HepG2 (cell line): ENCODE results near the gene GADD45A. TPM values are rescaled to one million over a fixed set of nuclear protein-coding genes. Genes with fewer than 3 reads are reported as not detected.
A peak's percentile ranks its signal among the peaks of the same experiment; 100 is the strongest.

Experiments
- CREB3 ChIP-seq: sonication (generic); formaldehyde crosslinking; IDR thresholded peaks from 2 replicates; pipeline ENCODE4 v1.5.0; 2020; ENCODE audit warnings: missing genetic modification reagents
- EEA1 ChIP-seq: sonication (generic); formaldehyde crosslinking; IDR thresholded peaks from 2 replicates; pipeline ENCODE4 v1.5.1; 2020; ENCODE audit warnings: mild to moderate bottlenecking, missing genetic modification reagents, borderline replicate concordance
- FUBP1 ChIP-seq: sonication (generic); formaldehyde crosslinking; IDR thresholded peaks from 2 replicates; pipeline ENCODE4 v1.5.1; 2020; ENCODE audit warnings: missing genetic modification reagents, mild to moderate bottlenecking, borderline replicate concordance
- HOXA3 ChIP-seq: sonication (generic); formaldehyde crosslinking; IDR thresholded peaks from 2 replicates; pipeline ENCODE4 v1.5.0; 2020; ENCODE audit warnings: missing genetic modification reagents
- KLF16 ChIP-seq, 2 experiments: sonication (generic) in 1 of 2; formaldehyde crosslinking in 1 of 2; IDR thresholded peaks; 2 replicates each; pipeline versions ENCODE4 v1.6.1 to v1.8.0; 2016 to 2023; ENCODE audit warnings: missing genetic modification reagents in 2 of 2, missing compliant biosample characterization in 1 of 2
- MATR3 ChIP-seq: sonication (generic); formaldehyde crosslinking; IDR thresholded peaks from 2 replicates; pipeline ENCODE4 v1.4.0; 2020; ENCODE audit warnings: missing genetic modification reagents
- MLX ChIP-seq: IDR thresholded peaks from 2 replicates; pipeline ENCODE4 v1.6.1; 2016
- MTF1 ChIP-seq: sonication (generic); formaldehyde crosslinking; IDR thresholded peaks from 2 replicates; pipeline ENCODE4 v1.5.0; 2020; ENCODE audit warnings: missing genetic modification reagents
- MXD3 ChIP-seq: IDR thresholded peaks from 2 replicates; pipeline ENCODE4 v1.6.1; 2016; ENCODE audit warnings: mild to moderate bottlenecking, missing biosample characterization, missing genetic modification reagents
- POGZ ChIP-seq: sonication (generic); formaldehyde crosslinking; IDR thresholded peaks from 2 replicates; pipeline ENCODE4 v1.4.0; 2020; ENCODE audit warnings: mild to moderate bottlenecking, missing genetic modification reagents
- POLR2A ChIP-seq, 2 experiments: IDR thresholded peaks; 2 replicates each; pipeline ENCODE4 v1.6.1; 2011; ENCODE audit warnings: low read depth in 2 of 2, low read length in 2 of 2, mild to moderate bottlenecking in 1 of 2, moderate library complexity in 1 of 2; ENCODE audit not compliant: insufficient read depth in 1 of 2
- PPARG ChIP-seq: conservative IDR thresholded peaks from 2 replicates; pipeline ENCODE4 v1.6.1; 2016; ENCODE audit warnings: missing biosample characterization, missing genetic modification reagents
- SOX5 ChIP-seq: IDR thresholded peaks from 2 replicates; pipeline ENCODE4 v1.6.1; 2016; ENCODE audit warnings: borderline replicate concordance
- TARDBP ChIP-seq: sonication (generic); formaldehyde crosslinking; IDR thresholded peaks from 2 replicates; pipeline ENCODE4 v1.8.0; 2022; ENCODE audit warnings: mild to moderate bottlenecking, missing genetic modification reagents
- ZKSCAN5 ChIP-seq: sonication (generic); formaldehyde crosslinking; IDR thresholded peaks from 2 replicates; pipeline ENCODE4 v1.5.1; 2020; ENCODE audit warnings: mild to moderate bottlenecking, missing genetic modification reagents
- ZMYM3 ChIP-seq: sonication (generic); formaldehyde crosslinking; IDR thresholded peaks from 2 replicates; pipeline ENCODE4 v1.5.1; 2020; ENCODE audit warnings: mild to moderate bottlenecking, missing genetic modification reagents
- ZNF317 ChIP-seq: sonication (generic); formaldehyde crosslinking; IDR thresholded peaks from 2 replicates; pipeline ENCODE4 v1.5.0; 2020; ENCODE audit warnings: mild to moderate bottlenecking, missing genetic modification reagents
- ZNF460 ChIP-seq: sonication (generic); formaldehyde crosslinking; IDR thresholded peaks from 2 replicates; pipeline ENCODE4 v1.5.1; 2020; ENCODE audit warnings: missing genetic modification reagents, mild to moderate bottlenecking, borderline replicate concordance
- ZNF570 ChIP-seq: sonication (generic); formaldehyde crosslinking; IDR thresholded peaks from 2 replicates; pipeline ENCODE4 v1.4.0; 2020; ENCODE audit warnings: mild to moderate bottlenecking, missing genetic modification reagents, borderline replicate concordance
- ZNF7 ChIP-seq: IDR thresholded peaks from 2 replicates; pipeline ENCODE4 v1.6.1; 2016; ENCODE audit warnings: missing biosample characterization, missing genetic modification reagents
- ZNF777 ChIP-seq: sonication (generic); formaldehyde crosslinking; IDR thresholded peaks from 2 replicates; pipeline ENCODE4 v1.4.0; 2020; ENCODE audit warnings: missing genetic modification reagents
- ZNF83 ChIP-seq: sonication (generic); formaldehyde crosslinking; IDR thresholded peaks from 2 replicates; pipeline ENCODE4 v1.4.0; 2020; ENCODE audit warnings: missing genetic modification reagents, mild to moderate bottlenecking, borderline replicate concordance
- ZZZ3 ChIP-seq: sonication (generic); formaldehyde crosslinking; IDR thresholded peaks from 2 replicates; pipeline ENCODE4 v1.4.0; 2020; ENCODE audit warnings: missing genetic modification reagents, mild to moderate bottlenecking, borderline replicate concordance
- polyA plus RNA-seq, 8 experiments: library from polyadenylated mRNA; depleted of rRNA in 3 of 8; stranded (reverse) in 7 of 8; unstranded in 1 of 8; fragments of >200 nt; fragmentation: Illumina TruSeq in 4 of 8; extraction: Trizol in 4 of 8; gene quantifications; 2 replicates each; pipeline versions ENCODE4 v1.2.1 to v1.2.3, GENCODE V29; 2011 to 2016; ENCODE audit warnings: low read depth in 4 of 8, missing spikeins in 1 of 8, mixed read lengths in 1 of 8; ENCODE audit not compliant: insufficient read depth in 1 of 8
- total RNA-seq, 5 experiments: library from RNA; depleted of rRNA; stranded (reverse); fragments of >200 nt; fragmentation: Illumina TruSeq; extraction: Trizol; gene quantifications; 2 replicates each; pipeline ENCODE4 v1.2.3, GENCODE V29; 2016; ENCODE audit warnings: low read depth in 1 of 5
- TF ChIP-seq, protein P1 (sequence below): sonication (generic); formaldehyde crosslinking; IDR thresholded peaks from 2 replicates; pipeline ENCODE4 v1.5.0; 2020; ENCODE audit warnings: missing genetic modification reagents

The GADD45A gene
- total and polyA plus RNA-seq, 2 of the 13 experiments (the other 11 are each of a cell fraction or from before 2014, with no cell fraction given), result 33.2 to 46.2 TPM

- no peak for TF ChIP-seq ZMYM3 (CRISPR knock-in tag)
- no peak for TF ChIP-seq ZNF570
- no peak for TF ChIP-seq CREB3 (CRISPR knock-in tag)
- TF ChIP-seq MLX (CRISPR knock-in tag), result no peak
- no peak for TF ChIP-seq FUBP1 (CRISPR knock-in tag)
- peak in 1 of 2 experiments; percentile 69; a peak in 1 of 4 replicates for TF ChIP-seq KLF16 (CRISPR knock-in tag; IDR thresholded peaks at IDR 0.05)
- no peak; the same call in 1 of the 2 replicates for TF ChIP-seq ZNF777 (CRISPR knock-in tag)
- TF ChIP-seq EEA1 (CRISPR knock-in tag), result no peak
- peak; percentile 71 for TF ChIP-seq PPARG (CRISPR knock-in tag)
- TF ChIP-seq ZNF7 (CRISPR knock-in tag), result no peak
- TF ChIP-seq, protein P1, sequence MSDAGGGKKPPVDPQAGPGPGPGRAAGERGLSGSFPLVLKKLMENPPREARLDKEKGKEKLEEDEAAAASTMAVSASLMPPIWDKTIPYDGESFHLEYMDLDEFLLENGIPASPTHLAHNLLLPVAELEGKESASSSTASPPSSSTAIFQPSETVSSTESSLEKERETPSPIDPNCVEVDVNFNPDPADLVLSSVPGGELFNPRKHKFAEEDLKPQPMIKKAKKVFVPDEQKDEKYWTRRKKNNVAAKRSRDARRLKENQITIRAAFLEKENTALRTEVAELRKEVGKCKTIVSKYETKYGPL (CRISPR knock-in tag), result no peak
- TF ChIP-seq MATR3 (CRISPR knock-in tag), result no peak
- peak; percentile 68 for TF ChIP-seq POGZ (CRISPR knock-in tag)
- no peak for TF ChIP-seq MTF1
- peak; percentile 65 to 79; a peak in 3 of 4 replicates for TF ChIP-seq POLR2A (IDR thresholded peaks at IDR 0.05; ENCODE audit: insufficient read depth in 1 of 2, low read depth in 2 of 2, low read length in 2 of 2)
- no peak for TF ChIP-seq ZNF460 (CRISPR knock-in tag)
- peak; percentile 39; the same call in 1 of the 2 replicates for TF ChIP-seq HOXA3 (CRISPR knock-in tag)
- no peak for TF ChIP-seq ZNF83 (CRISPR knock-in tag)
- no peak for TF ChIP-seq ZZZ3
- TF ChIP-seq TARDBP (CRISPR knock-in tag), result 0 out of 2 replicates have a peak, but pooled peaks have one; percentile 24
- TF ChIP-seq SOX5, result peak; percentile 18; the same call in 1 of the 2 replicates
- TF ChIP-seq MXD3 (CRISPR knock-in tag), result peak; percentile 78; the same call in 1 of the 2 replicates
- peak; percentile 81 for TF ChIP-seq ZNF317 (CRISPR knock-in tag)
- TF ChIP-seq ZKSCAN5 (CRISPR knock-in tag), result no peak
These were observed 1.5 kb downstream of the GADD45A start (continued) for GRCh38 chr1:67686267-67687197.
